Stimulated activated CD4-positive, alpha-beta T cell treated with anti-CD3 and anti-CD28 coated beads, Interleukin-4, amount 100 ng/mL, for 24 hours (primary cell): Measurements from ENCODE around the gene ERBB4.
"Not testable (repeated sequence)": the region's sequence is repeated elsewhere in the genome, so short reads cannot be mapped to it uniquely, and the experiment has no call there.

Experiments used
- DNase-seq: peaks from one replicate; pipeline ENCODE4 v3.0.0-alpha.2; 2020

ERBB4 gene

GRCh38 chr2:212528106-212528856 lies 10.3 kb downstream of the ERBB4 start:
- DNase-seq, result no peak

GRCh38 chr2:212526059-212526458 lies 12.5 kb downstream of the ERBB4 start:
- no peak for DNase-seq

- no peak for DNase-seq
These were observed 14.8 kb downstream of the ERBB4 start for GRCh38 chr2:212523756-212524155.

- DNase-seq, result no peak
These were observed 18.3 kb downstream of the ERBB4 start for GRCh38 chr2:212520340-212520739.

GRCh38 chr2:212517693-212518092 lies 20.9 kb downstream of the ERBB4 start:
- DNase-seq, result no peak

- DNase-seq, result no peak
These were observed 33.0 kb downstream of the ERBB4 start for GRCh38 chr2:212505586-212505985.

GRCh38 chr2:212495046-212495445 lies 43.6 kb downstream of the ERBB4 start:
- DNase-seq, result no peak

- DNase-seq, result no peak
These were observed 44.1 kb downstream of the ERBB4 start for GRCh38 chr2:212494418-212495020.

GRCh38 chr2:212489719-212490346 lies 48.8 kb downstream of the ERBB4 start:
- DNase-seq, result no peak

GRCh38 chr2:212488611-212489010 lies 50.0 kb downstream of the ERBB4 start:
- no peak for DNase-seq

- no peak for DNase-seq
These were observed 54.0 kb downstream of the ERBB4 start for GRCh38 chr2:212484563-212485080.

GRCh38 chr2:212480447-212480846 lies 58.2 kb downstream of the ERBB4 start:
- DNase-seq, result no peak

- no peak for DNase-seq
These were observed 61.0 kb downstream of the ERBB4 start for GRCh38 chr2:212477571-212477970.

GRCh38 chr2:212473211-212473610 lies 65.4 kb downstream of the ERBB4 start:
- DNase-seq, result no peak

GRCh38 chr2:212467551-212467950 lies 71.1 kb downstream of the ERBB4 start:
- not testable (repeated sequence) for DNase-seq

GRCh38 chr2:212465456-212465855 lies 73.1 kb downstream of the ERBB4 start:
- DNase-seq, result no peak

- not testable (repeated sequence) for DNase-seq
These were observed 76.9 kb downstream of the ERBB4 start for GRCh38 chr2:212461708-212462107.

- DNase-seq, result no peak
These were observed 84.5 kb downstream of the ERBB4 start for GRCh38 chr2:212454149-212454548.

- no peak for DNase-seq
These were observed 86.8 kb downstream of the ERBB4 start for GRCh38 chr2:212451786-212452231.

- DNase-seq, result no peak
These were observed 89.9 kb downstream of the ERBB4 start for GRCh38 chr2:212448698-212449097.

- no peak for DNase-seq
These were observed 96.8 kb downstream of the ERBB4 start for GRCh38 chr2:212441821-212442220.

- DNase-seq, result no peak
These were observed 97.5 kb downstream of the ERBB4 start for GRCh38 chr2:212441141-212441540.

- no peak for DNase-seq
These were observed 109.7 kb downstream of the ERBB4 start for GRCh38 chr2:212428681-212429478.
